Right lobe of liver (tissue), 6 donors: Measurements from ENCODE around the gene VDR. TPM values are rescaled to one million over a fixed set of nuclear protein-coding genes. Genes with fewer than 3 reads are reported as not detected.

Experiments used
- ATAC-seq, 4 donors: fragments of 200-7000 bp; cut with Tn5 transposase; one replicate each; pipeline ENCODE4 v1.9.1; 2020; ENCODE audit warnings: mild to moderate bottlenecking in 4 of 4, moderate library complexity in 4 of 4
- DNase-seq, 3 donors: peaks; one replicate each; pipeline ENCODE4 v3.0.0-alpha.2; 2020
- H3K27ac ChIP-seq, 3 donors: fragments of 200-600 bp; one replicate each; pipeline ENCODE4 v1.8.0; 2022
- H3K27me3 ChIP-seq, 2 donors: fragments of 200-600 bp; one replicate each; pipeline ENCODE4 v1.8.0; 2022
- H3K36me3 ChIP-seq, 4 donors: fragments of 200-600 bp; sonication (generic) in 1 of 4; one replicate each; pipeline versions ENCODE4 v1.5.1 to v1.8.0; 2017 to 2022; ENCODE audit warnings: control low read depth in 1 of 4
- H3K4me1 ChIP-seq, 4 donors: fragments of 200-600 bp; sonication (generic) in 1 of 4; one replicate each; pipeline versions ENCODE4 v1.5.1 to v1.8.0; 2017 to 2022; ENCODE audit warnings: control low read depth in 1 of 4
- H3K4me3 ChIP-seq, 3 donors: fragments of 200-600 bp; one replicate each; pipeline ENCODE4 v1.8.0; 2022
- H3K9me3 ChIP-seq, 4 donors: fragments of 200-600 bp; sonication (generic) in 1 of 4; one replicate each; pipeline versions ENCODE4 v1.5.1 to v1.8.0; 2017 to 2022; ENCODE audit warnings: control low read depth in 1 of 4
- POLR2A ChIP-seq: fragments of 450-650 bp; IDR thresholded peaks from one replicate; pipeline ENCODE4 v1.6.1; 2017; ENCODE audit warnings: antibody characterized with exemption, mild to moderate bottlenecking
- WGBS: methylation state at CpG from one replicate; pipeline ENCODE4 v1.1.6; 2018; ENCODE audit warnings: low coverage, low lambda C conversion rate; ENCODE audit not compliant: insufficient coverage; ENCODE audit errors: missing lambda C conversion rate; 5-methylcytosine and 5-hydroxymethylcytosine counted together
- intact Hi-C, 2 donors: fragments of 100-400 bp; cut with DNase I; formaldehyde crosslinking; loops; one replicate each; pipeline versions ENCODE4 v1.11.2 to v1.14.1; 2022
- total RNA-seq, 6 experiments: library from RNA; depleted of rRNA in 2 of 6; stranded (reverse); fragments of >200 nt in 2 of 6; fragmentation: NEBNext Ultra II Directional in 3 of 6; extraction: Animal tissue kit (Norgen Biotek cat#: 25700) in 3 of 6; gene quantifications; one replicate each; pipeline versions ENCODE4 v1.1.0 to v1.2.4, GENCODE V29; 2016 to 2023
- TF ChIP-seq, protein P1 (sequence below), 4 donors: fragments of 200-600 bp in 3 of 4; fragments of 450-650 bp in 1 of 4; IDR thresholded peaks; one replicate each; pipeline versions ENCODE4 v1.5.1 to v1.8.0; 2016 to 2022; ENCODE audit warnings: antibody characterized with exemption in 4 of 4, mild to moderate bottlenecking in 2 of 4
- donor health status: DM: no; HTN: yes; CAD: no.
- donor health status: DM: no; HTN: no; CAD: no.
- donor health status: DM: no; HTN: no; CAD: no.
- donor health status: DM: no; HTN: yes; CAD: no.
- donor health status: DM: no; HTN: yes; CAD: no.

VDR gene
- total RNA-seq, 6 experiments from 2014 or later = 0.18 to 1.2 (median 0.39) TPM

DNA sequence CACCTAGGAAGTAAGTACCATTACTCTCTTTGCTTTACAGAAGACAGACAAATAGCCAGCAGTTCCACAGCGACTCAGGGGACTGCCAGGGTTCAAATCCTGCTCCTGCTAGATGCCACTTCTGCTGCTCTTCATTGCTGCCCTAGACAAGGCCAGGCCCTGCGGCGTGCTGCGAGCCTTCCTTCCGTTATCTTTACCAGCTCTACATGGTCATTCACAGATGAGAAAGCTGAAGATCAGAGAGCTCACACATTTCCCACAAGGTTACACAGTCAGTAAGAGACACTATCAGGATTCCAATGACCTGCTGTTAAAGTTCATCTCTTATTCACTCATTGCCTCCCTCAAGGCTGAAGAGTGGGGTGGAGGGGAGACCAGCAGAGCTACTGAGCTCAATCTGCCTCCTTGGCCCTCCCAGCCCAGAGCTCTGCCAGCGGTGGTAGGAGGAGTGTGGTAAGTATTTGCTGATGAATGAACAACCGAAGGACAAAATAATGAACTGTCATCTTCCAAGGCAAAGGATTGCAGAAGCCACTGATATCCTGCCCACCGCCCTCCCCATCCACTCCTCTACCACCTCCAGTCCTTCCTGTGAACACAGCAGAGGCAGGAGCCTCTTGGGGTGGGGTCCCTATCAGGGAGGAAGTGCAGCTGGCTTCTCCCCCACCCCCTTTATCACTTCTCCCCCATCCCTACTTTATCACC lies 70.4 kb downstream of the VDR start:
- Histone ChIP-seq H3K9me3 (no peaks in the 10 kb centered on the region), H3K36me3 (no peaks in the 10 kb centered on the region), H3K27me3 (no peaks in the 10 kb centered on the region), H3K4me3 (no peak overlapping the region), H3K27ac (no peak overlapping the region), H3K4me1 (no peaks in the 10 kb centered on the region)
- intact Hi-C loops = no loop called here
- WGBS = 60% methylated on average over 2 of the region's 8 CpGs
- ATAC-seq (no peak), DNase-seq (no peak)
- TF ChIP-seq, protein P1, sequence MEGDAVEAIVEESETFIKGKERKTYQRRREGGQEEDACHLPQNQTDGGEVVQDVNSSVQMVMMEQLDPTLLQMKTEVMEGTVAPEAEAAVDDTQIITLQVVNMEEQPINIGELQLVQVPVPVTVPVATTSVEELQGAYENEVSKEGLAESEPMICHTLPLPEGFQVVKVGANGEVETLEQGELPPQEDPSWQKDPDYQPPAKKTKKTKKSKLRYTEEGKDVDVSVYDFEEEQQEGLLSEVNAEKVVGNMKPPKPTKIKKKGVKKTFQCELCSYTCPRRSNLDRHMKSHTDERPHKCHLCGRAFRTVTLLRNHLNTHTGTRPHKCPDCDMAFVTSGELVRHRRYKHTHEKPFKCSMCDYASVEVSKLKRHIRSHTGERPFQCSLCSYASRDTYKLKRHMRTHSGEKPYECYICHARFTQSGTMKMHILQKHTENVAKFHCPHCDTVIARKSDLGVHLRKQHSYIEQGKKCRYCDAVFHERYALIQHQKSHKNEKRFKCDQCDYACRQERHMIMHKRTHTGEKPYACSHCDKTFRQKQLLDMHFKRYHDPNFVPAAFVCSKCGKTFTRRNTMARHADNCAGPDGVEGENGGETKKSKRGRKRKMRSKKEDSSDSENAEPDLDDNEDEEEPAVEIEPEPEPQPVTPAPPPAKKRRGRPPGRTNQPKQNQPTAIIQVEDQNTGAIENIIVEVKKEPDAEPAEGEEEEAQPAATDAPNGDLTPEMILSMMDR (IDR thresholded peaks at IDR 0.05) = no peak
- no peak for TF ChIP-seq POLR2A

DNA sequence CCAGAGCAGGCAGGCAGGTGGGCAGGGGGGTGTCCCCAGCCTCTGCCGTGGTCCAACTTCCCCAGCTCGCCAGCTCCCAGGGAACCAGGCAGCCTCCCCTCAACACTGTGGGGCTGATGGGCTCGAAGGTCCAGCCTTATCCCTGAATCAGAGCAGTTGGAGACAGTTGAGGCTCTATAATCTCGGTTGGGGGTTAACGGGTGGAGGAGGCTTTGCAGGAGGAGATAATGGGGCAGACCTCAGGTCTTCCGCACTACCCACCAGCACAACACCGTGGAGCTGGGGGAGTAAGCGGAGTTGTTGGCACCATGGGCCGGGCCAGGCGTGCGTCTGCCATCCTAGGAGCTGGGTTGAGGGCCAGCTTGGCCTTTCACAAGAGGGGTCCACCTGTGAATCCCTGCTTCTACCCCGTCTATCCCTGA lies 71.2 kb downstream of the VDR start:
- TF ChIP-seq POLR2A = no peak
- TF ChIP-seq, protein P1 (IDR thresholded peaks at IDR 0.05) = no peak
- Histone ChIP-seq H3K36me3 (no peaks in the 10 kb centered on the region), H3K27me3 (no peaks in the 10 kb centered on the region), H3K27ac (no peak overlapping the region), H3K4me3 (no peak overlapping the region), H3K4me1 (no peaks in the 10 kb centered on the region), H3K9me3 (no peaks in the 10 kb centered on the region)
- no peak for ATAC-seq
- no peak for DNase-seq
- 87% methylated on average over 7 of the region's 12 CpGs for WGBS
- intact Hi-C loops = no loop called here

DNA sequence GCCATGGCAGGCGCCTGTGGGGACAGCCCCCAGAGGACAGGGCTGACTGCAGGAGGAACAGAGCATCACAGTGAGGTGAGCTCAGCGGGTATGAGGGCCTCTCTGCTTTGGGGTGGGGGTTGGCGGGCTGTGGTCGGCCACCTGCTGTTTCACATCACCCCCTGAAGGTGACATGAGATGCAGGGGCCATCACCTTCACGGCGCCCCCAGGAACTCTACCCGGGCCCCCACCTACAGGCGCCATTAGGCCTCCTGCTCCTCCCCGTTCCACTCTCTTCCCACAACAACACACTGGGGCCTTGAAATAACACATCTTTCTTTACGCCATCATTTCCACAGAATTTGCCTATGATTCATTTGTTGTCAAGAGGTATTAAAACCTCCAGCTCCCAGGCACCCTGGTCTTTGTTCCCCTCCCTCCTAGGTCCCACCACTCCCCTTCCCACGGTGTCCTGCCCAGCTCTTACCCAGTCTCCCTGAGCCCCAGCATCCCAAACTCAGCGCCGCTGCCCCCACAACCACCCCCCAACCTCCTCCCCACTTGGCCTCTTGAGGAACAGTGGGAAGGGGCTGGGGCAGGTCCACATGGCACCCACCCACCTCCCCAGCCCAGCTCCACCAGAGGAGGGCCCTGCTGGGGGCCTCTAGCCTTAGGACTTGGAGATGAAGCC lies 72.4 kb downstream of the VDR start:
- intact Hi-C loops = no loop called here
- Histone ChIP-seq H3K9me3 (no peaks in the 10 kb centered on the region), H3K4me1 (no peaks in the 10 kb centered on the region), H3K27me3 (no peaks in the 10 kb centered on the region), H3K4me3 (no peak overlapping the region), H3K36me3 (no peaks in the 10 kb centered on the region), H3K27ac (no peak overlapping the region)
- TF ChIP-seq, protein P1 (IDR thresholded peaks at IDR 0.05) = no peak
- no peak for TF ChIP-seq POLR2A
- no peak for DNase-seq
- ATAC-seq = no peak
- WGBS = 96% methylated on average over 3 of the region's 13 CpGs

DNA sequence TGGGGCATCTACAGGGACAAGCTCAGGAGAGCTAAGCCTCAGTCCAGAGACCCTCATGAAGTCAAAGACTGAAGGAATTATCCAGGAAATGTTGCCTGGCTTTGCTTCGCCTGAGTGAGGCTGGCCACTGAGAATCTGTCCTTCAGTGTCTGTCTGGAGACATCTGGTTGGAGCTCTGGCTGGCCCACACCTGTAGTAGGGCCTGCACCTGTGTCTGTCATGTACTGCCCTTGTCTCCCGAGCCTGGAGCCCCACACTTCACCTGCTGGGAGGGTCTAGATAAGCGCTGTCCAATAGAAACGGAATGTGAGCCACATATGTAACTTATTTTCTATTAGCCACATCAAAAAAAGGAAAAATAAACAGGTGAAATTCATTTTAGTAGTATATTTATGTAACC lies 75.2 kb downstream of the VDR start:
- no peaks in the 10 kb centered on the region for H3K4me1 ChIP-seq
- WGBS = 91% methylated on average over 3 of the region's 4 CpGs
- H3K9me3 ChIP-seq = no peaks in the 10 kb centered on the region
- no peak for TF ChIP-seq POLR2A
- TF ChIP-seq, protein P1 (IDR thresholded peaks at IDR 0.05) = no peak
- no peaks in the 10 kb centered on the region for H3K36me3 ChIP-seq
- peak overlapping the region in 1 of 3 donors; percentile 29 for H3K27ac ChIP-seq
- DNase-seq = peak in 1 of 3 donors; percentile 30
- H3K27me3 ChIP-seq = no peaks in the 10 kb centered on the region
- H3K4me3 ChIP-seq = no peak overlapping the region
- intact Hi-C loops = no loop called here
- no peak for ATAC-seq
